ENCODE data around the gene EYA4.

GRCh38 chr6:133392641-133393040 lies 151.5 kb downstream of the EYA4 start:
- TF ChIP-seq ZBTB11 (tag by site-specific recombination; conservative IDR thresholded peaks at IDR 0.05; ENCODE audit: low read depth) (no peak), CTCF (tag by site-specific recombination; IDR thresholded peaks at IDR 0.05) (no peak), ZNF26 (tag by site-specific recombination; IDR thresholded peaks at IDR 0.05) (no peak), ZXDB (tag by site-specific recombination; IDR thresholded peaks at IDR 0.05) (no peak), KLF16 (tag by site-specific recombination; IDR thresholded peaks at IDR 0.05) (no peak), YY2 (tag by site-specific recombination; IDR thresholded peaks at IDR 0.05) (no peak), ZNF214 (tag by site-specific recombination; IDR thresholded peaks at IDR 0.05; ENCODE audit: borderline replicate concordance) (no peak), PBX3 (CRISPR knock-in tag; IDR thresholded peaks at IDR 0.05) (no peak), YY1 (tag by site-specific recombination; IDR thresholded peaks at IDR 0.05) (no peak), MEIS1 (CRISPR knock-in tag; IDR thresholded peaks at IDR 0.05; ENCODE audit: borderline replicate concordance) (no peak), ZNF391 (tag by site-specific recombination; IDR thresholded peaks at IDR 0.05; ENCODE audit: borderline replicate concordance, low read depth) (no peak), ZNF302 (tag by site-specific recombination; IDR thresholded peaks at IDR 0.05; ENCODE audit: low read depth) (no peak), ZNF174 (tag by site-specific recombination; IDR thresholded peaks at IDR 0.05) (no peak), ATF2 (tag by site-specific recombination; IDR thresholded peaks at IDR 0.05; ENCODE audit: low read depth) (no peak)
